Astrocyte of the cerebellum (primary cell): ENCODE measurements around the gene OR7G2.

Source experiments
- DNase-seq: peaks from one replicate; pipeline ENCODE4 v3.0.0-alpha.2; 2011; ENCODE audit warnings: low read depth
- H3K4me3 ChIP-seq: 2 replicates; pipeline ENCODE4 v1.5.1; 2011; ENCODE audit warnings: mild to moderate bottlenecking, low read depth, low read length, moderate library complexity
- CTCF ChIP-seq: IDR thresholded peaks from 2 replicates; pipeline ENCODE4 v1.5.1; 2012; ENCODE audit warnings: low read length, low read depth, moderate library complexity, mild to moderate bottlenecking; ENCODE audit errors: missing control alignments
- in situ Hi-C: cut with HindIII; loops from 2 replicates; pipeline ENCODE4 v1.10.0; 2017; ENCODE audit warnings: low sequenced_read_pairs

Gene OR7G2

GRCh38 chr19:9107375-9107774 is at the start of gene OR7G2:
Gene OR7G2 (minus strand): TSS chr19:9107475. CDS start chr19:9103243, 4,232 bp downstream.
- no peak for DNase-seq
- TF ChIP-seq CTCF = no peak
- in situ Hi-C loops = loop anchor here (25.0 kb wide), 1 partner anchor 245 kb away; no protein-coding TSS in a partner anchor
- no peak within 1 kb of the TSS for H3K4me3 ChIP-seq

- no peak for DNase-seq
- no peak overlapping the region for H3K4me3 ChIP-seq
- in situ Hi-C loops = no loop called here
- TF ChIP-seq CTCF = no peak
Measured at GRCh38 chr19:9156304-9156703, 49.0 kb upstream of the OR7G2 start.

GRCh38 chr19:9155591-9155990 is 48.3 kb upstream of the OR7G2 start:
- TF ChIP-seq CTCF = no peak
- in situ Hi-C loops = no loop called here
- DNase-seq = no peak
- H3K4me3 ChIP-seq = no peak overlapping the region

GRCh38 chr19:9151367-9151766 is 44.1 kb upstream of the OR7G2 start:
- DNase-seq = no peak
- TF ChIP-seq CTCF = no peak
- no peak overlapping the region for H3K4me3 ChIP-seq
- in situ Hi-C loops = no loop called here

GRCh38 chr19:9150650-9151049 is 43.4 kb upstream of the OR7G2 start:
- no peak for TF ChIP-seq CTCF
- no peak for DNase-seq
- no peak overlapping the region for H3K4me3 ChIP-seq
- in situ Hi-C loops = no loop called here

GRCh38 chr19:9149997-9150396 is 42.7 kb upstream of the OR7G2 start:
- no peak overlapping the region for H3K4me3 ChIP-seq
- in situ Hi-C loops = no loop called here
- DNase-seq = no peak
- no peak for TF ChIP-seq CTCF

GRCh38 chr19:9148697-9149096 is 41.4 kb upstream of the OR7G2 start:
- no peak for TF ChIP-seq CTCF
- H3K4me3 ChIP-seq = no peak overlapping the region
- in situ Hi-C loops = no loop called here
- DNase-seq = no peak
